Muscle layer of duodenum (tissue), 2 donors: Measurements from ENCODE around the gene PNMA1.

ENCODE experiments used
- H3K27ac ChIP-seq: one replicate; pipeline ENCODE4 v1.7.0; 2013; ENCODE audit warnings: mild to moderate bottlenecking, low read length
- H3K27me3 ChIP-seq: one replicate; pipeline ENCODE4 v1.7.0; 2013; ENCODE audit warnings: low read depth, mild to moderate bottlenecking, control low read depth, low read length
- H3K36me3 ChIP-seq, 2 donors: one replicate each; pipeline ENCODE4 v1.7.0; 2013; ENCODE audit warnings: low read length in 2 of 2, control low read depth in 1 of 2, mild to moderate bottlenecking in 1 of 2; ENCODE audit not compliant: insufficient read depth in 2 of 2, control insufficient read depth in 1 of 2
- H3K4me1 ChIP-seq, 2 donors: one replicate each; pipeline ENCODE4 v1.7.0; 2013; ENCODE audit warnings: low read length in 2 of 2, mild to moderate bottlenecking in 2 of 2, control low read depth in 1 of 2, moderate library complexity in 1 of 2; ENCODE audit not compliant: insufficient read depth in 2 of 2, control insufficient read depth in 1 of 2
- H3K4me3 ChIP-seq, 2 donors: one replicate each; pipeline ENCODE4 v1.7.0; 2013; ENCODE audit warnings: low read length in 2 of 2, low read depth in 1 of 2, mild to moderate bottlenecking in 1 of 2
- H3K9me3 ChIP-seq, 2 donors: one replicate each; pipeline ENCODE4 v1.7.0; 2013; ENCODE audit warnings: low read length in 2 of 2, control low read depth in 1 of 2, mild to moderate bottlenecking in 1 of 2; ENCODE audit not compliant: control insufficient read depth in 1 of 2
- donor health status: healthy.

PNMA1 gene

DNA sequence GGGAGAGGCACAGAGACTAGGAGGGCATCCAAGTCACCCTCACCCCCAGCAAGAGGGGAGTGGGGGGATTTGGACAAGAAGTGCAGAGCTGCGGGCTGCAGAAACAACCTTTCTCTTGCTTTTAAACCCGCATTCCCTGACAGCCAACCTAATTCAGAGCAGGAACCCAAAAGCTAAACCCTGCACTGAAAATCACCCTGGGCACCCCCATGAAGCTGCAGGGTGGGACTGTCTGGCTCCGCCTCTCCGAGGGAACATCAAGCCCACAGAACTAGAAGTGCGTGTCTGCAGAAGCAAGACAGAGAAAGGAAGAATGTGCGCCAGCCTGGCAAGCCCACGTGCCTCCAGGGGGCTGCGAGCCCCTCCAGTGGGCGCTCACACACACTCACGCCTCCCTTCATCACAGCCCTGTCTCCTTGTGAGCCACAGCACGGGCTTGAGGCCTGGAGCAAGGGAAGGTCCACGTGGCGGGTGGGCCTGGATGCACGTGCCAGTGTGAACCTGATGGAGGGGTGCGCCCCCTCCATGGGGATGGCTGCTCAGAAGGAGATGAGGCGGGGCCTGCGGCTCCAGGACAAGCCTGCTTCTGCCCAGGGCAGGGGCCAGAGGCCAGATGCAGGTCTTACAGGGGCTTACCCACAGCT, 27.8 kb upstream of the PNMA1 start:
- Histone ChIP-seq H3K27ac (peak overlapping the region; percentile 76), H3K4me1 (peaks cover 72 to 85% of the 10 kb centered on the region in 2 donors), H3K9me3 (no peaks in the 10 kb centered on the region), H3K27me3 (no peaks in the 10 kb centered on the region), H3K4me3 (peak overlapping the region in 1 of 2 donors; percentile 44), H3K36me3 (peaks cover 3 to 24% of the 10 kb centered on the region in 2 donors)

DNA sequence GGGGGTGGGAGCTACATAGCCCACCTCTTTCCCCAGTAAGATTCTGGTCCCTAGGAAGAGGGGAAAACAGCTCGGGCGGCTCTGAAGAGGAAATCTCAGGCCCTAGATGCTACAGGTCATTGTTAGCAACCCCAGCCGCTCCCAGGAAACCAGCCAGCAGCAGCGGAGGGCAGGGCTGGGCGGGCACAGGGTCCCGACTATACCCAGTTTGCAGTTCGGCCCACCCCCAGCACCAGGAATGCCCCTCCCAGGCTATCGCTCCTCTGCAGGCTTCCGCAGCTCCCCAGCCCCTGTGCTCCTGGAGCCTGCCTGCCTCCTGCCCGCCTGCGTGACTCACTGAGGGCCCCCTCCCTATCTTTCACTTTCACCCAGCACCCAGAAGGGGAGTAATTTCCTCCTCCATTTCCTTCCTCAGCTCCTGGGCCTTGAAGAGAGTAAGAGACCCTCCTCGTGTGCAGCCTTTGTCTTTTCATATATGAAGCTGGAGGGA, 27.2 kb upstream of the PNMA1 start:
- H3K27ac ChIP-seq, result peak overlapping the region; percentile 76
- H3K4me3 ChIP-seq, result peak overlapping the region; percentile 37 to 44
- H3K4me1 ChIP-seq, result peaks cover 67 to 80% of the 10 kb centered on the region in 2 donors
- no peaks in the 10 kb centered on the region for H3K27me3 ChIP-seq
- H3K36me3 ChIP-seq, result peaks cover 8 to 30% of the 10 kb centered on the region in 2 donors
- no peaks in the 10 kb centered on the region for H3K9me3 ChIP-seq

DNA sequence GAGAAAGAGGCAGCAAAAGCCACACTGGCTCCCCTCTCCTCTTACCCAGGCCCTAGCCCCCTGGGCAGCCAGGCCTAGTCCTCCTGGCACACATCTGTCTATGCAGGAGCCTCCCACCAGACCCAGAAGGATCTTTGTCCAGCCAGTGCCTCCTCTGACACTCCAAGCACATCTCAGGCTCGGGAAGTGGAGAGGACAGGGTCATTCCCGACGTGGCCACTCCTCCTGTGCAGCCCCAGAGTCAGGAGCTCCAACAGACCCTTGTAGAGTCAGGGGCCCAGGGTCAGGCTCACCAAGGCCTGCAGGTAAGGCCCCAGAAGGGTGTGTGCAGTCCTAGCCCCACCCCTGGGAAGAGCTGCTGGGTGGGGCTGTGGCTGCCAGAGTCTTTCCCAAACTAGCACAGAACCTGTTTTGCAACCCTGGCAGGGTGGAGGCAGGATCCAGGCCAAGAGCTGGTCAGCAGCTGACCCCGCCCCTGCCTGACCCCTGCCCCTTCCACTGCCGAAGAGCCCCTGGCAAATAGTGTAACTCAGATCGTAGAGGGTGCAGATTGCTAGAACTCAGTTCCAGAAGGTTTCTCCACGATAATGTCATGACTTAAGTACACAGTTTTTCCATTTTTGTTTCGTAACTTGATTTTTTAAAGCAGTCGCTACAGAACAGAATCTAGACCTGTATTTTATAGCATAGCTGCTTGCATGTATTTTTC, 26.6 kb upstream of the PNMA1 start:
- peaks cover 60 to 73% of the 10 kb centered on the region in 2 donors for H3K4me1 ChIP-seq
- no peaks in the 10 kb centered on the region for H3K9me3 ChIP-seq
- H3K4me3 ChIP-seq, result peak overlapping the region; percentile 37 to 44
- H3K36me3 ChIP-seq, result peaks cover 8 to 33% of the 10 kb centered on the region in 2 donors
- no peaks in the 10 kb centered on the region for H3K27me3 ChIP-seq
- H3K27ac ChIP-seq, result peak overlapping the region; percentile 76

DNA sequence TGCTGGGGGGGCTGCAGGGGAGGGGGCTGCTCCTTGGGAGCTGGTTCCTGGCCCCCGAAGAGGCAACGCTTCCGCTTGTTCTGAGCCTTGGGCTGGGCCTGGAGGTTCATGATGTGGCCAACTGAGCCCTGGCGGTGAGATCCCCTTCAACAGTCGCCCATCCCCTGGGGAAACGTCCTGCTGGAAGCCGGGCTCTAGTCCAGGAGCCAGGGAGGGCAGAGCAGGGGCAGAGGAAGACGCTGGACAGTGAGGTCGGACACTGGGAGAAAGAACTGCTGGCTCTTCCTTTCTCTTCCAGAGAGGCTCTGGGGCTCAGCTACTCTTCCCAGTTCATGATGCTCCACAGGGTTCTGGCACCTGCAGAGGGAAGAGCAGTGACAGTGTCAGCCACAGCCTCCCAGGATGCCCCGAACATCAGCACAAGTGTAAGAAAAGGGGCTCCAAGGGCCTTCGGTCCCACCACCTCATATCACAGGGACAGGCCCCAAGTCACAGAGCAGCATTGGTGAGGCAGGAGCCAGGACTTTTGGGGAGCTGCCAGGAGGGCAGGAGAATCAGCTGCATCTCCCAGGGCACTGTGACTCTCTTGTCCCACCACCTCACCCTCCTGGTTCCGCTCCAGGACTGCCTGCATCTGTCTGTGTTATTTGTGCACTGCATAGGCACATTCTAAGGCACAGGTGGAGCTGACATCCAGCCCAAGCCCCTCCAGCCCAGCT, 25.9 kb upstream of the PNMA1 start:
- no peaks in the 10 kb centered on the region for H3K27me3 ChIP-seq
- H3K4me1 ChIP-seq, result peaks cover 53 to 66% of the 10 kb centered on the region in 2 donors
- peaks cover 11 to 33% of the 10 kb centered on the region in 2 donors for H3K36me3 ChIP-seq
- no peaks in the 10 kb centered on the region for H3K9me3 ChIP-seq
- H3K27ac ChIP-seq, result peak overlapping the region; percentile 76
- peak overlapping the region; percentile 37 to 44 for H3K4me3 ChIP-seq

DNA sequence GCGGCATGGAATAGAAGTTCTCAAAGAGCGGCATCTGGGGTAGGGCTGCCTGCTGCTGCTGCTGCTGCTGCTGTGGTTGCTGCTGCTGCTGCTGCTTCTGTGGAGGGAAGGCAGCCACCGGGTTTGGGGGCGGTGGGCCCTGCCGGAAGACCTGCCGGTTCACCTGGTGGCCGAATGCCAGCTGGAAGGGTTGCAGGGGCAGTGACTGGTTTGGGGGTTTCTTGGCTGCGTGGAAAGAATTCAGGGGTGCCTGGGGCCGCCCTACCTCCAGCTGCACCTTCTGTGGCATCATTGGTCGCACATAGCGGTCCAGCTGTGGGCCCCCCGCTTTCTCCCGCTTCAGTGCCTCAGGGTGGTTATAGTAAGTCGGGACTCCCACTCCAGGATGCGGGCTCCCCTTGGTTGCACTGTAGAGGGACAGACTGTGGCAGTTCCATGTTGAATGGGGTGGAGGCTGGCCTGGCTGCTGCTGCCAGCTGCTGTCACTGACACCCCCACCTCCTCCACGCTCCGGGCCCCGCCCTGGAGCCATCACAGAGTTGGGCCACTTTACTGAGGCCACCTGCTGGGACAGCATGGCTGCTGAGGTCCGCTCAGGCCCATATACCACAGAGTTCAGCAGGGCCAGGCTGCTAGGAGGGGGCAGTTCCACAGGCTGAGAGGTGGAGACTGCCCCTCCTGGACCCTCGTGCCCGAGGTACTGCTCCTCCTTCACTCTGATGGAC, 25.2 kb upstream of the PNMA1 start:
- Histone ChIP-seq H3K4me3 (no peak overlapping the region), H3K9me3 (no peaks in the 10 kb centered on the region), H3K4me1 (peaks cover 46 to 59% of the 10 kb centered on the region in 2 donors), H3K27ac (no peak overlapping the region), H3K27me3 (no peaks in the 10 kb centered on the region), H3K36me3 (peaks cover 14 to 38% of the 10 kb centered on the region in 2 donors)

DNA sequence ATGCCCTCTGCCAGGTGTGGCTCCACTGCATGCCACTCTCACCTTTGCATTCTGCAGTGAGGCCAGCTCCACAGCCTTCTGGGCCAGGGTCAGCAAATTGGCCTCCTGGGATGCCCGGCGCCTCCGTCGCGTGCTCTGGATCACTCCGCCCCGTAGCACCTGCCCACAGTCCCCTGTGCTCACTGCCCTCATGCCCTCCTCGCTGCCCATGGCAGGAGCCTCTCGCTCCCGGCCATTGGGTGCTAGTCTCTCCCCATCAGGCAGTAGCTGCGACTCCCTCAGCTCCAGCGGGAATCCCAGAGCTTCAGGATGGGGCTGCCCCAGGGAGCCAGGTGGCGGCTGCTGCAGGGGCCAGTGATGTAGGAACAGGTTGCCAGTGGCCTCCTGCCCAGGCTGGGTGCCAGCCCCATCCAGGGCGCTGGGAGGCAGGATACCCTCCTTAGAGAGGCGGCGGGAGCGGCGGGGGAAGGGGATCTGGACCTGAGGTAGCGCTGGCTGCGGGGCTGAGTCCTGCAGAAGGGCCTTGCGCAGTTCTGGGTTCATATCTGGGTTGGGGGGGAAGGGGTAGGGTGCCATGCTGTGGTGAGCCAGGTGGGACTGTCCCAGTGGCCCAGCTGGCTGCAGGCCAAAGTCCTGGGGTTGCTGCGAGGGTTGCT, 24.5 kb upstream of the PNMA1 start:
- Histone ChIP-seq H3K4me3 (no peak overlapping the region), H3K4me1 (peaks cover 39 to 52% of the 10 kb centered on the region in 2 donors), H3K9me3 (no peaks in the 10 kb centered on the region), H3K27ac (no peak overlapping the region), H3K36me3 (peaks cover 14 to 43% of the 10 kb centered on the region in 2 donors), H3K27me3 (no peaks in the 10 kb centered on the region)

DNA sequence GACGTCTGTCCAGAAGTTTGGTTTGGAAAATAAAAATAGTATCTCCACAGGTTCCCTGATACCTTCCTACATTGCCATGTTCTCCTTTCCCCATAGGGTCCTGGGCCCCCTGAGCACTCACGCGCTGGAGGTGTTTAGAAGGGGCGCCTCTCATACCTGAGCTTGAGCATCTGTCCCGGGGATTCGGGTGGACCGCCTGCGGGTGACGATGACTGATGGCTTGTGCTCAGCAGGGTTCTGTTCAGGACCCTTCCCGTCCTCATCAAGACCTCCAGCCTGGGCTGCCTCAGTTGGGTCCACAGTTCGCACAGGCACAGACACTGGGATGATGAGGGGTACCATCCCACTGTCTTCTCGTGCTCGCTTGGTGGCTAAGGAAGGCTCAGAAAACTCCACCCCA, 22.7 kb upstream of the PNMA1 start:
- H3K9me3 ChIP-seq, result no peaks in the 10 kb centered on the region
- H3K36me3 ChIP-seq, result peaks cover 14 to 43% of the 10 kb centered on the region in 2 donors
- H3K27me3 ChIP-seq, result no peaks in the 10 kb centered on the region
- H3K4me3 ChIP-seq, result no peak overlapping the region
- no peak overlapping the region for H3K27ac ChIP-seq
- peaks cover 21 to 40% of the 10 kb centered on the region in 2 donors for H3K4me1 ChIP-seq

DNA sequence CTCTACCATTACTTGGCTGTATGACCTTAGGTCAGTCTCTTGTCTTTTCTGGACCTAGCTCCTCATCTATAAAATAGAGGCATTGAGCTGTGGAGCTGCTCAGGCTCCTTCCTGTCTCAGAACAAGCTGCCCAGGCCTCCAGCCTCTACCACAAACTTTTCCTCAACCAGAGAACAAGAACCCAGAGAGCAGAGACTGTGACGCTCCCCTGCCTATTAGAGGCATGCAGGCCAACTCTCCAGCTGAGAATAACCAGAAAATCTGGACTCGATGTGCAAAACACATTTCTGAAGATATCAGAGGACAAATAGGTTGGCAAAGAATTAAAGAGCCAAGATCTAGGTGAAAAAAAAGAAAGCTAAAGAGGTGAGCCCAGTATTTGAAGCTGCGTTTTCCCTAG, 17.8 kb upstream of the PNMA1 start:
- H3K9me3 ChIP-seq, result no peaks in the 10 kb centered on the region
- H3K4me1 ChIP-seq, result peaks cover 11 to 35% of the 10 kb centered on the region in 2 donors
- no peak overlapping the region for H3K27ac ChIP-seq
- H3K4me3 ChIP-seq, result no peak overlapping the region
- H3K27me3 ChIP-seq, result no peaks in the 10 kb centered on the region
- H3K36me3 ChIP-seq, result peaks cover 34 to 40% of the 10 kb centered on the region in 2 donors

DNA sequence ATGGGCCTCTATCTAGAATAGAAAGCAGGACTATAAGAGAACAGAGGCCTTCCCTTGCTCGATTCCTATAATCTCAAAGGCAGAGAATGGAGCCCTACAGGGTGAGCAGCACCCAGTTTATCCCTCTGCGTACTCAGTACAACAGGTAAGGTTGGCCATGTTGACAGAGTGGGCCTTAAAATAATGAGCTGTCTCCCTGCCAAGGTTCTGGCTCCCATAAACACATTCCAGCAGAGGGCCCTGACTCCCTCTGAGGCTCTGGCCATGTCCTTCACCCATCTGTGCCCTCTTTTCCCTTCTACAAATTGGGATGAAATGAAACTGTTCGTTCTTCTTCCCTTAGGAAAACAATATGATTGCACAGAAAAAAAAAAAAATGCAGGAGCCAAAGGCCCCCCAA, 16.9 kb upstream of the PNMA1 start:
- Histone ChIP-seq H3K4me1 (peaks cover 12 to 44% of the 10 kb centered on the region in 2 donors), H3K36me3 (peaks cover 39 to 40% of the 10 kb centered on the region in 2 donors), H3K27ac (peak overlapping the region; percentile 33)

DNA sequence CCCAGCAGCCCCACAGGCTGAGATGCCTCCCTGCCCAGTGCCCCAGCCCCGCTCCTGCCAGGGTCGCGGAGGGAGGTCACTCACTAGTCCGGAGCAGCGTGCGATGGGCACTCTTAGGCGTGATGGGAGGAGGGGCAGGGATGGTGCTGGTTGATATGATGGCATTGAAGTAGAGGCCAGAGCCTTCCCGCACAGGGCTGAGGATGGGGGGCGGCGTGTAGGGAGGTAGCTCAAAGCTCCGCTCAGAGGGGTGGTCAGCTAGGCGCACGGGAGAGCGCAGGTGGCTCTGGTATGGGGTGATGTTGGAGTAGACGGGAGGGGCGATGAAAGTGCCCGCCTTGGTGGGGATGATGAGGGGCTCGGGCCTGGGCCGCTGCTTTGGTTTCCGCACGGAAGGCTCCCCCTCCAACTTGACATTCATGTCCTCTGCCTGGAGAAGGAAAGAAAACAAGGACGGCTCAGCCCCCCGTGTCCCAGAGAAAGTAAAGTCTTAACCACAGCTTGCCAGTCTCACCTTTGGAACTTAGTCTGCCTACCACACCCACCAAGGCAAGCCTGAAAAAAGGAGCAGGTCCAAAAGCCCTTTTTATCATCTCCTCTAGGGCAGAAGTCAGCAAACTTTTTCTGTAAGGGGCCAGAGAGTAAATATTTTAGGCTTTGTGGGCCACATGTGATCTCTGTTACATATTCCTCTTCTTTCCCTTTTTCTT, 15.5 kb upstream of the PNMA1 start:
- Histone ChIP-seq H3K36me3 (peaks cover 49 to 53% of the 10 kb centered on the region in 2 donors), H3K27me3 (no peaks in the 10 kb centered on the region), H3K4me1 (peaks cover 26 to 58% of the 10 kb centered on the region in 2 donors), H3K4me3 (no peak overlapping the region), H3K9me3 (no peaks in the 10 kb centered on the region), H3K27ac (peak overlapping the region; percentile 73)

More for the DNA sequence above, 16.9 kb upstream of the PNMA1 start:
- Histone ChIP-seq H3K9me3 (no peaks in the 10 kb centered on the region), H3K27me3 (no peaks in the 10 kb centered on the region), H3K4me3 (no peak overlapping the region)
